GM12864 (cell line): ENCODE results near the gene SEBOX.

ENCODE experiments used
- DNase-seq: peaks from one replicate; pipeline ENCODE4 v3.0.0-alpha.2; 2011; ENCODE audit warnings: low read depth
- H3K4me3 ChIP-seq: 2 replicates; pipeline ENCODE4 v1.5.1; 2011; ENCODE audit warnings: mild to moderate bottlenecking, low read depth, low read length, control low read depth
- CTCF ChIP-seq: IDR thresholded peaks from 2 replicates; pipeline ENCODE4 v1.5.1; 2011; ENCODE audit warnings: low read depth, mild to moderate bottlenecking, moderate library complexity, low read length, control low read depth, inconsistent platforms; ENCODE audit errors: missing control alignments

Gene SEBOX

GRCh38 chr17:28372945-28373274 lies 7.9 kb upstream of the SEBOX start:
- no peak for TF ChIP-seq CTCF
- no peak for DNase-seq
- peak overlapping the region; percentile 54 for H3K4me3 ChIP-seq

GRCh38 chr17:28372203-28372944 lies 7.4 kb upstream of the SEBOX start:
- no peak for DNase-seq
- no peak for TF ChIP-seq CTCF

GRCh38 chr17:28371245-28372202 lies 6.5 kb upstream of the SEBOX start, which contains the start of gene SARM1:
TSS of gene SARM1 (plus strand) at chr17:28371694. CDS start at chr17:28372033, 339 bp downstream.
- H3K4me3 ChIP-seq, result peak within 1 kb of the TSS; percentile 54
- no peak for TF ChIP-seq CTCF
- peak; percentile 57 for DNase-seq

More at GRCh38 chr17:28372203-28372944, 7.4 kb upstream of the SEBOX start:
- peak overlapping the region; percentile 54 for H3K4me3 ChIP-seq

- no peak for DNase-seq
- TF ChIP-seq CTCF, result no peak
- H3K4me3 ChIP-seq, result no peak overlapping the region; the same call in 1 of the 2 replicates
Measured at GRCh38 chr17:28370744-28371103, 5.7 kb upstream of the SEBOX start.

GRCh38 chr17:28370035-28370743 lies 5.2 kb upstream of the SEBOX start, which contains the start of gene VTN:
TSS of gene VTN (minus strand) at chr17:28370307. CDS start at chr17:28370203, 104 bp downstream.
- DNase-seq, result no peak
- TF ChIP-seq CTCF, result no peak

GRCh38 chr17:28369684-28370034 lies 4.7 kb upstream of the SEBOX start:
- H3K4me3 ChIP-seq, result no peak overlapping the region
- TF ChIP-seq CTCF, result no peak
- no peak for DNase-seq

More at GRCh38 chr17:28370035-28370743, 5.2 kb upstream of the SEBOX start, which contains the start of gene VTN:
- H3K4me3 ChIP-seq, result peak within 1 kb of the TSS; percentile 54
